Stomach (tissue), 4 donors: ENCODE results near the gene MAP6D1.

ENCODE experiments used
- CTCF ChIP-seq, 7 experiments: fragments of 450-650 bp in 4 of 7; fragments of 200-600 bp in 3 of 7; sonication (generic) in 3 of 7; IDR thresholded peaks; one replicate each; pipeline ENCODE4 v1.5.1; 2016 to 2019; ENCODE audit warnings: antibody characterized with exemption in 7 of 7, control low read depth in 2 of 7, mild to moderate bottlenecking in 1 of 7
- EP300 ChIP-seq: sonication (generic); formaldehyde crosslinking; IDR thresholded peaks from one replicate; pipeline ENCODE4 v1.6.1; 2017; ENCODE audit warnings: antibody characterized with exemption
- POLR2A ChIP-seq, 4 donors: fragments of 450-650 bp; IDR thresholded peaks; one replicate each; pipeline ENCODE4 v1.6.1; 2016; ENCODE audit warnings: antibody characterized with exemption in 4 of 4, control low read depth in 2 of 4, mild to moderate bottlenecking in 1 of 4, moderate library complexity in 1 of 4
- POLR2AphosphoS5 ChIP-seq, 3 donors: sonication (generic); formaldehyde crosslinking; IDR thresholded peaks; one replicate each; pipeline ENCODE4 v1.6.1; 2016; ENCODE audit warnings: antibody characterized with exemption in 3 of 3

GRCh38 chr3:183801601-183802000 lies 23.8 kb downstream of the MAP6D1 start:
- TF ChIP-seq POLR2AphosphoS5 (IDR thresholded peaks at IDR 0.05) (no peak), CTCF (IDR thresholded peaks at IDR 0.05) (no peak), POLR2A (IDR thresholded peaks at IDR 0.05) (no peak), EP300 (no peak)
